Upper lobe of left lung (tissue), 6 donors: ENCODE data around the gene FAHD1. TPM values are rescaled to one million over a fixed set of nuclear protein-coding genes. Genes with fewer than 3 reads are reported as not detected.

ENCODE experiments used
- ATAC-seq, 2 donors: fragments of 200-7000 bp; cut with Tn5 transposase; one replicate each; pipeline ENCODE4 v1.9.1; 2022; ENCODE audit warnings: mild to moderate bottlenecking in 2 of 2, moderate library complexity in 2 of 2; ENCODE audit not compliant: low FRiP score in 2 of 2
- DNase-seq, 2 donors: peaks; one replicate each; pipeline ENCODE4 v3.0.0-alpha.2; 2019 to 2020
- H3K27ac ChIP-seq, 4 donors: fragments of 200-600 bp; sonication (generic); one replicate each; pipeline ENCODE4 v1.5.1; 2016 to 2019
- H3K27me3 ChIP-seq, 4 donors: fragments of 200-600 bp; sonication (generic); one replicate each; pipeline ENCODE4 v1.5.1; 2017 to 2019
- H3K36me3 ChIP-seq, 4 donors: fragments of 200-600 bp; sonication (generic); one replicate each; pipeline ENCODE4 v1.5.1; 2016 to 2019
- H3K4me1 ChIP-seq, 4 donors: fragments of 200-600 bp; sonication (generic); one replicate each; pipeline ENCODE4 v1.5.1; 2018 to 2019
- H3K4me3 ChIP-seq, 4 donors: fragments of 200-600 bp; sonication (generic); one replicate each; pipeline ENCODE4 v1.5.1; 2017 to 2019; ENCODE audit warnings: mild to moderate bottlenecking in 2 of 4, moderate library complexity in 1 of 4
- H3K9me3 ChIP-seq, 4 donors: fragments of 200-600 bp; sonication (generic); one replicate each; pipeline ENCODE4 v1.5.1; 2018 to 2019
- CTCF ChIP-seq, 6 experiments: fragments of 450-650 bp in 4 of 6; fragments of 200-600 bp in 2 of 6; sonication (generic) in 2 of 6; IDR thresholded peaks; one replicate each; pipeline ENCODE4 v1.5.1; 2016 to 2019; ENCODE audit warnings: antibody characterized with exemption in 6 of 6
- EP300 ChIP-seq, 4 donors: sonication (generic); formaldehyde crosslinking; IDR thresholded peaks; one replicate each; pipeline ENCODE4 v1.5.1; 2017; ENCODE audit warnings: antibody characterized with exemption in 4 of 4, control low read depth in 2 of 4
- POLR2A ChIP-seq, 4 donors: fragments of 450-650 bp; IDR thresholded peaks; one replicate each; pipeline ENCODE4 v1.5.1; 2016 to 2017; ENCODE audit warnings: antibody characterized with exemption in 4 of 4, mild to moderate bottlenecking in 2 of 4
- POLR2AphosphoS5 ChIP-seq, 2 donors: sonication (generic); formaldehyde crosslinking; IDR thresholded peaks; one replicate each; pipeline ENCODE4 v1.5.1; 2017; ENCODE audit warnings: antibody characterized with exemption in 2 of 2
- WGBS, 2 donors: methylation state at CpG; one replicate each; pipeline ENCODE4 v1.1.5; 2017 to 2018; 5-methylcytosine and 5-hydroxymethylcytosine counted together
- total RNA-seq, 6 donors: library from RNA; depleted of rRNA in 4 of 6; stranded (reverse); fragments of >200 nt in 4 of 6; gene quantifications; one replicate each; pipeline versions ENCODE4 v1.1.0 to v1.2.1, GENCODE V29; 2016 to 2021
- donor health status: DM: no; HTN: no; CAD: no; lungs with moderate emphysema.
- donor health status: DM: no; HTN: yes; CAD: no; lungs with severe emphysema.

FAHD1 gene
- total RNA-seq, 6 donors from 2014 or later = 22.1 to 42.1 (median 32.6) TPM

- Histone ChIP-seq H3K36me3 (peaks cover 0 to 5% (median 0%) of the 10 kb centered on the region in 4 donors), H3K4me3 (no peak overlapping the region), H3K4me1 (no peaks in the 10 kb centered on the region), H3K9me3 (peaks cover 0 to 8% (median 0%) of the 10 kb centered on the region in 4 donors), H3K27ac (no peak overlapping the region), H3K27me3 (no peaks in the 10 kb centered on the region)
- TF ChIP-seq POLR2AphosphoS5 (IDR thresholded peaks at IDR 0.05) (no peak), POLR2A (IDR thresholded peaks at IDR 0.05) (no peak), CTCF (IDR thresholded peaks at IDR 0.05) (no peak), EP300 (IDR thresholded peaks at IDR 0.05) (no peak)
- no peak for DNase-seq
- 84 to 92% methylated on average over 10 of the region's 10 CpGs for WGBS, 2 donors
- no peak for ATAC-seq
Measured at GRCh38 chr16:1800701-1801100, 26.3 kb upstream of the FAHD1 start.

GRCh38 chr16:1807626-1808025, 19.4 kb upstream of the FAHD1 start:
- Histone ChIP-seq H3K27ac (no peak overlapping the region), H3K4me3 (no peak overlapping the region), H3K27me3 (no peaks in the 10 kb centered on the region), H3K4me1 (peaks cover 0 to 3% (median 1%) of the 10 kb centered on the region in 4 donors), H3K9me3 (no peaks in the 10 kb centered on the region), H3K36me3 (peaks cover 20 to 51% (median 36%) of the 10 kb centered on the region in 4 donors)
- WGBS, 2 donors = 85 to 87% methylated on average over 10 of the region's 10 CpGs
- ATAC-seq = no peak
- no peak for TF ChIP-seq POLR2AphosphoS5 (IDR thresholded peaks at IDR 0.05)
- TF ChIP-seq CTCF (IDR thresholded peaks at IDR 0.05) = no peak
- no peak for TF ChIP-seq EP300 (IDR thresholded peaks at IDR 0.05)
- TF ChIP-seq POLR2A (IDR thresholded peaks at IDR 0.05) = no peak
- no peak for DNase-seq

GRCh38 chr16:1808691-1809090, 18.3 kb upstream of the FAHD1 start:
- Histone ChIP-seq H3K9me3 (no peaks in the 10 kb centered on the region), H3K4me3 (no peak overlapping the region), H3K4me1 (peaks cover 3 to 8% (median 4%) of the 10 kb centered on the region in 4 donors), H3K27ac (no peak overlapping the region), H3K27me3 (no peaks in the 10 kb centered on the region), H3K36me3 (peaks cover 20 to 58% (median 37%) of the 10 kb centered on the region in 4 donors)
- TF ChIP-seq POLR2AphosphoS5 (IDR thresholded peaks at IDR 0.05) = no peak
- TF ChIP-seq EP300 (IDR thresholded peaks at IDR 0.05) = no peak
- TF ChIP-seq POLR2A (IDR thresholded peaks at IDR 0.05) = no peak
- no peak for TF ChIP-seq CTCF (IDR thresholded peaks at IDR 0.05)
- ATAC-seq = no peak
- DNase-seq = no peak
- WGBS, 2 donors = 77 to 83% methylated on average over 6 to 18 of the region's 18 CpGs

GRCh38 chr16:1809281-1809801, 17.7 kb upstream of the FAHD1 start:
- no peak overlapping the region for H3K27ac ChIP-seq
- H3K9me3 ChIP-seq = no peaks in the 10 kb centered on the region
- peak in 1 of 2 donors; percentile 78 for DNase-seq
- TF ChIP-seq POLR2A (IDR thresholded peaks at IDR 0.05) = no peak
- no peak for TF ChIP-seq EP300 (IDR thresholded peaks at IDR 0.05)
- no peak for TF ChIP-seq POLR2AphosphoS5 (IDR thresholded peaks at IDR 0.05)
- no peak for TF ChIP-seq CTCF (IDR thresholded peaks at IDR 0.05)
- peaks cover 3 to 8% (median 4%) of the 10 kb centered on the region in 4 donors for H3K4me1 ChIP-seq
- no peaks in the 10 kb centered on the region for H3K27me3 ChIP-seq
- peaks cover 20 to 63% (median 42%) of the 10 kb centered on the region in 4 donors for H3K36me3 ChIP-seq
- ATAC-seq = no peak
- no peak overlapping the region for H3K4me3 ChIP-seq
- 73 to 76% methylated on average over 4 to 25 of the region's 28 CpGs for WGBS, 2 donors

- H3K27ac ChIP-seq = no peak overlapping the region
- peaks cover 3 to 8% (median 4%) of the 10 kb centered on the region in 4 donors for H3K4me1 ChIP-seq
- TF ChIP-seq POLR2A (IDR thresholded peaks at IDR 0.05) = no peak
- no peak for TF ChIP-seq POLR2AphosphoS5 (IDR thresholded peaks at IDR 0.05)
- TF ChIP-seq CTCF (IDR thresholded peaks at IDR 0.05) = no peak
- no peak for TF ChIP-seq EP300 (IDR thresholded peaks at IDR 0.05)
- DNase-seq = no peak
- H3K27me3 ChIP-seq = no peaks in the 10 kb centered on the region
- peaks cover 20 to 66% (median 42%) of the 10 kb centered on the region in 4 donors for H3K36me3 ChIP-seq
- H3K4me3 ChIP-seq = no peak overlapping the region
- H3K9me3 ChIP-seq = no peaks in the 10 kb centered on the region
- WGBS, 2 donors = 93 to 95% methylated on average over 16 of the region's 16 CpGs
- ATAC-seq = no peak
Measured at GRCh38 chr16:1810106-1810505, 16.9 kb upstream of the FAHD1 start.
